Measurements from ENCODE around the gene ACAP1.

Gene ACAP1

GRCh38 chr17:7314719-7315569, 21.4 kb upstream of the ACAP1 start, which contains the start of gene GPS2:
TSS of gene GPS2 (minus strand) at chr17:7315360. CDS start at chr17:7315052, 308 bp downstream.
- Mint-ChIP-seq H3K27ac (peak within 1 kb of the TSS; percentile 78 to 98 (median 85)), H3K36me3 (ENCODE audit: low read depth) (peaks cover 59% of the 10 kb centered on the region), H3K27me3 (ENCODE audit: low read depth) (no peaks in the 10 kb centered on the region), H3K4me1 (peaks cover 40% of the 10 kb centered on the region), H3K4me3 (peak within 1 kb of the TSS; percentile 87 to 90 (median 87)), H3K9me3 (no peaks in the 10 kb centered on the region)
- TF ChIP-seq CTCF (IDR thresholded peaks at IDR 0.05; ENCODE audit: unreplicated experiment in 3 of 3) = no peak

- peak overlapping the region; percentile 86 to 90 (median 87) for H3K4me3 Mint-ChIP-seq
- H3K27ac Mint-ChIP-seq = peak overlapping the region; percentile 78 to 98 (median 85)
- no peaks in the 10 kb centered on the region for H3K9me3 Mint-ChIP-seq
- H3K36me3 Mint-ChIP-seq (ENCODE audit: low read depth) = peaks cover 51% of the 10 kb centered on the region
- peaks cover 33% of the 10 kb centered on the region for H3K4me1 Mint-ChIP-seq
- no peak for TF ChIP-seq CTCF (IDR thresholded peaks at IDR 0.05; ENCODE audit: unreplicated experiment in 3 of 3)
- no peaks in the 10 kb centered on the region for H3K27me3 Mint-ChIP-seq (ENCODE audit: low read depth)
Observed at GRCh38 chr17:7315570-7316235, 20.6 kb upstream of the ACAP1 start.

GRCh38 chr17:7317161-7317803, 19.0 kb upstream of the ACAP1 start:
- Mint-ChIP-seq H3K27me3 (ENCODE audit: low read depth) (no peaks in the 10 kb centered on the region), H3K4me3 (peak overlapping the region; percentile 70 to 85 (median 82)), H3K9me3 (no peaks in the 10 kb centered on the region), H3K27ac (peak overlapping the region in 2 of 3 experiments; percentile 63 to 74), H3K36me3 (ENCODE audit: low read depth) (peaks cover 52% of the 10 kb centered on the region), H3K4me1 (peaks cover 25% of the 10 kb centered on the region)
- TF ChIP-seq CTCF (IDR thresholded peaks at IDR 0.05; ENCODE audit: unreplicated experiment in 3 of 3) = no peak

- TF ChIP-seq CTCF (IDR thresholded peaks at IDR 0.05; ENCODE audit: unreplicated experiment in 3 of 3) = no peak
- peak overlapping the region; percentile 44 to 85 (median 70) for H3K4me3 Mint-ChIP-seq
- H3K4me1 Mint-ChIP-seq = peaks cover 16% of the 10 kb centered on the region
- no peaks in the 10 kb centered on the region for H3K9me3 Mint-ChIP-seq
- H3K36me3 Mint-ChIP-seq (ENCODE audit: low read depth) = peaks cover 50% of the 10 kb centered on the region
- H3K27me3 Mint-ChIP-seq (ENCODE audit: low read depth) = no peaks in the 10 kb centered on the region
- H3K27ac Mint-ChIP-seq = no peak overlapping the region
Observed at GRCh38 chr17:7318121-7318860, 18.0 kb upstream of the ACAP1 start.

- Mint-ChIP-seq H3K36me3 (ENCODE audit: low read depth) (peaks cover 40% of the 10 kb centered on the region), H3K9me3 (no peaks in the 10 kb centered on the region)
Observed at GRCh38 chr17:7321466-7321865, 14.9 kb upstream of the ACAP1 start.

More at GRCh38 chr17:7321466-7321865, 14.9 kb upstream of the ACAP1 start:
- H3K27me3 Mint-ChIP-seq (ENCODE audit: low read depth) = no peaks in the 10 kb centered on the region
- H3K27ac Mint-ChIP-seq = no peak overlapping the region
- H3K4me3 Mint-ChIP-seq = peak overlapping the region in 1 of 3 experiments; percentile 10
- H3K4me1 Mint-ChIP-seq = peaks cover 2% of the 10 kb centered on the region
- TF ChIP-seq CTCF (IDR thresholded peaks at IDR 0.05; ENCODE audit: unreplicated experiment in 3 of 3) = no peak
